SIG-M5 treated with dmso at 0.1 percent for 504 hours (cell line): Measurements from ENCODE around the gene ANKMY1.

Experiments
- DNase-seq: peaks from one replicate; lab custom pipeline; 2025; ENCODE audit not compliant: unreplicated experiment; lab: John Stamatoyannopoulos, UW

ANKMY1 gene

GRCh38 chr2:240480834-240481623, 76.8 kb downstream of the ANKMY1 start:
- DNase-seq: no peak

GRCh38 chr2:240479111-240479501, 78.7 kb downstream of the ANKMY1 start:
- DNase-seq: no peak

- DNase-seq: no peak
Observed at GRCh38 chr2:240478346-240479110, 79.3 kb downstream of the ANKMY1 start.

GRCh38 chr2:240477916-240478315, 79.9 kb downstream of the ANKMY1 start:
- DNase-seq: no peak

GRCh38 chr2:240473211-240473610, 84.6 kb downstream of the ANKMY1 start:
- DNase-seq: no peak

- DNase-seq: no peak
Observed at GRCh38 chr2:240472078-240472790, 85.6 kb downstream of the ANKMY1 start.

GRCh38 chr2:240469740-240470139, 88.0 kb downstream of the ANKMY1 start:
- DNase-seq: no peak

GRCh38 chr2:240469239-240469636, 88.5 kb downstream of the ANKMY1 start:
- no peak for DNase-seq

- DNase-seq: no peak
Observed at GRCh38 chr2:240468303-240469238, 89.2 kb downstream of the ANKMY1 start.

- DNase-seq: no peak
Observed at GRCh38 chr2:240467659-240468302, 90.0 kb downstream of the ANKMY1 start.

GRCh38 chr2:240467149-240467642, 90.6 kb downstream of the ANKMY1 start:
- no peak for DNase-seq

- no peak for DNase-seq
Observed at GRCh38 chr2:240466579-240467148, 91.1 kb downstream of the ANKMY1 start.

- no peak for DNase-seq
Observed at GRCh38 chr2:240465765-240466578, 91.8 kb downstream of the ANKMY1 start.

GRCh38 chr2:240465268-240465764, 92.5 kb downstream of the ANKMY1 start:
- DNase-seq: no peak

- DNase-seq: no peak
Observed at GRCh38 chr2:240464514-240465241, 93.1 kb downstream of the ANKMY1 start.

- DNase-seq: no peak
Observed at GRCh38 chr2:240463866-240464481, 93.8 kb downstream of the ANKMY1 start.

GRCh38 chr2:240463274-240463865, 94.4 kb downstream of the ANKMY1 start:
- no peak for DNase-seq
